C1 segment of cervical spinal cord (tissue), 14 donors: ENCODE results near the gene SLC2A4.
A peak's percentile ranks its signal among the peaks of the same experiment; 100 is the strongest.
"Not testable (repeated sequence)": the region's sequence is repeated elsewhere in the genome, so short reads cannot be mapped to it uniquely, and the experiment has no call there.

Experiments
- DNase-seq, 14 donors: peaks; one replicate each; lab custom pipeline; 2025; lab: John Stamatoyannopoulos, UW

Gene SLC2A4

DNA sequence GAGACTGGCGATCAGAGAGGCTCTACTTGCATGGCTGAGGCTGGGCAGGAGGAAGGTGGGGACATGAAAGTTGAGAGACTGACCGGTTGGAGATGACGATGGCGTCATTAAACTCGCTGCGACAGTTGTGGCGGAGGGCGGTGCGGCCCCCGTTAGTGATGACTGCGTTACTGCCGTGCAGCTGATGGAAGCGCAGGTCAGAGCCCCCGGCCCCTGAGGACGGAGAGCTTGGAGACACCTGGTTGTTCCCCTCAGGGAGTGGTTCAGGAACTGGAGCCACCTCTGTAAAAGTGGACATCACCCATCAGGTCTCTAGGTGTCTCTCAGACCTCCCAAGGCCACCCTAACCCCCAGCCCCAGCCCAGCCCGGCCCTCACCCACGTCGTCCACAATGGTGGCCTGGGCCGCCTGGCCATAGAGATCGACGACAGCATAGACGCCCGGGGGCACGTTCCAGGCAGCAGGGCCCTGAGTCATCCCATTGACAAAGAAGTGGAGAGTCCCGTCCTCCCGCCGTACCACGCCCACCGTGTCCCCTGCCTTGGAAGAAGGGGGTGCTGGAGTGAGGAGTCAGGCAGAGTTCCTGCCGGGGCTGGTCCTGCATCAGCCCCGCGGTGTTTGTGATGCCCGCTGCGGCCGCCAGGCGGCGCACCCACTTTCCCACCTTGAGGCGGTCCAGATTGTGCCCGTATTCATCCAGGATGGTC, 42.4 kb downstream of the SLC2A4 start:
- DNase-seq, result peak in 2 of 14 donors; percentile 10 to 23

DNA sequence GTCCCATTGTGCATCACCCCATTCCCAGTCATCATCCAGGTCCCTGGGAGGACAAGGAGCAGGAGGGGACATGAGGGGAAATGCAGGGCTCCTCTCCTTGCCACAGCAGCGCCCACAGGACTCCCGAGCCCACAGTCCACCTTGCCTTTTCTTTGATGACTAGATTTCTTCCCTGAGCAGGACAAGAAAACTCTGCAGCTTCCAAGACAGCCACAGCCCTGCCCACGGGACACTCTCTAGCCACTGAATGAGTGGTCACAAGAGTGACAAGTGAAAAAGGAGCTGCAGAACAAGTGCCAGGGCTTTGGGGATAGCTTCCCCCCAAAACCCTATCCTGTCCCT, 42.9 kb downstream of the SLC2A4 start:
- no peak for DNase-seq

- no peak for DNase-seq
Measured at GRCh38 chr17:7325031-7325528, 43.6 kb downstream of the SLC2A4 start.

DNA sequence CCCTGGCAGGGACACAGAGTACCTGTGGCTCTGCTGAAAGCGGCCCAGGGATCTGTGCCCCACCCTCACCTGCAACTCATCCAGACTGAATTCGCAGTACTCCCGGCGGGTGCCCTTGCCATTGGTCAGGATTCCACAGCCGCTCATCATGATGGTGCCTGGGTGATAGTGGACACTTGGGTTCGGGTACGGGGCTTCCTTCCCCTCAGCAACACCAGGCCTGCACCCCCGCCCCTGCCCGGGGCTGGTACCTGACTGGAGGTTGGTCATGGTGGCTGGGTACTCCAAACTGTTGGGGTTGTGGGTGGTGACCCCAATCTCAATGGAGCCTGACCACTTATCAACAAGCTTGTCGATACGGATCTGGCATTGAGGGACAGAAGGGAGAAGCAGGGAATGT, 44.7 kb downstream of the SLC2A4 start:
- no peak for DNase-seq

DNA sequence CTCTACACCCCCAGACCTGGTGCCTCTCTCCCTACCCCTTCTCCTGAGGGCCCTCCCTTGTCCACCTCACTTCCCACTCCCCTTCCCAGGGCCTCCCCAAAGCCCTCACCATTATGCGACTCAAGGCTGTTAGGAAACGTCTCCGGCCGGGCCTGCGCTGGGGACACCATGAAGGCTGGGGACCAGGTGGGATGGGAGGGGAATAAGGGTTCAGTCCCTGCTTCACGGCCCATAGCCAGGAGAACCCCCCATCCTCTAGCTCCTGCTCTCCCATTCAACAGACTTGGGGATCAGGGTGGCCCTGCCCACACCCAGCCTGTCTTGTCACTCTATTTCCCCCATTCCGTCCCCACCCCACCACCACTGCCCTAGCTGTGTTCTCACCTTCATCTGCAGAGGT, 45.5 kb downstream of the SLC2A4 start:
- no peak for DNase-seq

DNA sequence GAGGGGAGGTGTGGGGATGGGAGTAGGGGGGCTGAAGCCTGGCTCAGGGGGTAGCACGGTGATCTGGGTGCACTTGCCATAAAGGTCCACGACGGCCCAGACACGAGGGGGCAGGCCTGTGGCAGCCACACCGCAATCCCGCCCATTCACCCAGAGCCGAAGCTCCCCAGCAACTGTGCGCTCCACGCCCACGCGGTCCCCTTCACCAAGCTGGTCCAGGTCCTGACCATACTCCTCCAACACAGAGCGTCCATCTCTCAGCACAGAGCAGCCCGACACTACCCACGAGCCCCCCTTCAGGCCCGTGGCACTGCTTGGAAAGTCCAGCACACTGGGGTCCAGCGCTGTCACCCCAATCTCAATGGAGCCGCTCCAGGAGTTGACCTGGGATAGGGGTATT, 46.0 kb downstream of the SLC2A4 start:
- DNase-seq, result no peak

DNA sequence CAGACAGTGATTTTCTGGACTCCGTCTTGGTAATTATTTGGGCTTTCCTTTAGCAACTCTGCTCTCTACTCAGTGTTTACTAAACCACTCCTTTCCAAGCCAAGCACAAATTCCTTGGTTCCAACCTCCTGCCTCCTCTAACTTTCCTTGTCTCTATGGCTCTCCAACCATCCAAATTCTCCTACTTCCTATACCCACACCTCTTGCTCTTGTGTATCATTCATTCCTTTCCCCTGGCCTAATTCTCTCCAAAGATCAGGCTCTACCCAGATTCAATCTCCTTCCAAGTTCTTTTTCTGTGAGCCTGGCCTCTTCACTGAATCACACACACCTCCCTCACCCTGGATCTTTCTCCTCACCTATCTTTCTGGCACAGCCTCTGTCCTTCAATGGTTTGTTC, 46.5 kb downstream of the SLC2A4 start:
- no peak for DNase-seq

DNA sequence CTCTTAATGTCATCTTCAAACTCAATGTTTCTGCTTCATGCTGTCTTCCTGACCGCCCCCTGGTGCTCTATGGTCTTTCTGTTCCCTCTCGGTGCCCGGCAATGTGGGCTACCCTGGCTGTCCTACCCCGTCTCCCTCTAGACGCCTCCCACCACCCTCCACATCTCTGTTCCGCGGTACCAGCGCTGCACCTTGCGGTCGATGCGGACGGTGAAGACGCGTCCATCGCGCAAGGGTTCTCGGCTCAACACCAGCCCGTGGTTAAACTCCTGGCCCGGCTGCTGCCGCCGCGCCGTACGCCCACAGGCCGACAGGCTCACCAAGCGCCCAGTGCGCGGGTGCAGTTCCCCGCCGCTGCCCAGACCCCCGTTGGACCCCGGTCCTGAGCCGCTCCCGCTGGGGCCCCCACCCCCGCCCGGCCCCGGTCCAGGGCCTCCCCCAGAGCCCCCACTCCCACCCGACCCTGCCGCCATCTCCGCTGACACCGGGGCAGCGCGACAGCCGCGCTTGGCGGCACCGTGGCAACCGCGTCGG, 47.4 kb downstream of the SLC2A4 start, which contains the start of gene NEURL4:
Gene NEURL4 (minus strand): TSS at position 496 of the 534 bp plus-strand sequence. CDS start 23 bp downstream, at position 473.
- no peak for DNase-seq

GRCh38 chr17:7329374-7329996, 48.0 kb downstream of the SLC2A4 start:
- DNase-seq, result peak; percentile 89 to 99 (median 96)

GRCh38 chr17:7329997-7330637, 48.6 kb downstream of the SLC2A4 start:
- peak in 13 of 14 donors; percentile 40 to 90 (median 84) for DNase-seq

- no peak for DNase-seq
Measured at GRCh38 chr17:7330638-7331015, 49.1 kb downstream of the SLC2A4 start.

DNA sequence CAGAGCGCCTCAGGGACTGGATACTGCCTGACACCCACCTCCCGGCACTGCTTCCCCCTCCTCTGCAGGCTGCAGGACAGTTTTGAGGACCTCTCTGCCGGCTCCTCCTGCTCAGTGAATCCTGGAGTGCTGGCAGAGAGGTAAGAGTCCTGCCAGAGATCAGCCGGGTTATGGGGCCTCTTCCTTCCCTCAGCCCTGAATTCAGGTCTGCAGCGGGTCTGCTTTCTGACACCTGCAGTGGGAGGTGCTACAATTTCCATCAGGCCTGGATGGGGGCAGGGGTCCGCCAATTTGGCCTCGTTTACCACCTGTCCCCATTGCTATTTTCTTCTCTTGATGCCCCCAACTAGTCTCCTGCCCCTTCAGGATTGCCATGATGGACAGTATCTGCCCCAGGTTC, 50.6 kb downstream of the SLC2A4 start:
- DNase-seq, result no peak

- not testable (repeated sequence) for DNase-seq
Measured at GRCh38 chr17:7332600-7333069, 51.1 kb downstream of the SLC2A4 start.

DNA sequence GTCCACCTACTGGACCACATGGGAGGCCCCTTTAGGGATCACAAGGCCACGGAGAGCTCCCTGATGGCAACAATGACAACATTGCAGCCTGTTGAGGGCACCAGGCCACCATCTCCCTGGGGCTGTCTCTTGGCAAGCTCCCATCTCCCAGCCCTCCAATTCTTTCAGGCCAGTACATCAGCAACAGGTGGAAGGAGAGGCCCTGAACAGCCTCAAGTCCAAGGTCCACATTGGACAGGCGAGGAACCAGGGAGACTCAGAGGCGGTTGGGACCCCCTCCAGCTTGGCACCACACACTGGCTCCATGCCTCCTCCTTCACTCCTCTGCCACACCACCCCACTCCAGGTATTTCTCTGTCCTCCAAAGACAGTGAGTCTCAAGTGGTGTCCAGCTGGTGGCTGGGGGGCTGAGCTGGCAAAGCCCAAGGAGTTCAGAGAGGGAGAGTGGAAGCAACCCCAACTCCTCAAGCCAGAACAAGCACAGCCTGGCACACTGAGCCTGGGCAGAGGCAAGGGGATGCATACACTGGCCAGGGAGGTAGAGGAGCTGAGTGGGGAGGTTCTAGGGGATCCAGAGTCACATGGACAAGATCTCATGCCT, 53.5 kb downstream of the SLC2A4 start:
- no peak for DNase-seq

DNA sequence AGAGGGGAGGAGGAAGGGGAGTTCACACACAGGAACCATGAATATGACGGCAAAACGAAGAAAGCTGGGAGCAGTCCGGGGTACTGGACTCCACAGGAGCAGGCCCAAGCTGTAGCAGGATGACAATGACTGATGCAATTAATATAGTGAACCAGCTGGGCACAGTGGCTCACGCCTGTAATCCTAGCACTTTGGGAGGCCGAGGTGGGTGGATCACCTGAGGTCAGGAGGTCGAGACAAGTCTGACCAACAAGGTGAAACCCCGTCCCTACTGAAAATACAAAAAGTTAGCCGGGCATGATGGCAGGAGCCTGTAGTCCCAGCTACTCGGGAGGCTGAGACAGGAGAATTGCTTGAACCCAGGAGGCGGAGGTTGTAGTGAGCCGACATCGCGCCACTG, 54.2 kb downstream of the SLC2A4 start:
- DNase-seq, result not testable (repeated sequence)

GRCh38 chr17:7336240-7337175, 55.0 kb downstream of the SLC2A4 start, which contains the start of gene ACAP1:
Gene ACAP1 (plus strand): TSS chr17:7336529. CDS start chr17:7336735, 206 bp downstream.
- DNase-seq, result no peak

GRCh38 chr17:7337600-7337999, 56.1 kb downstream of the SLC2A4 start:
- DNase-seq, result not testable (repeated sequence)
